ENCODE data around the gene ZNF200. TPM values are rescaled to one million over a fixed set of nuclear protein-coding genes. Genes with fewer than 3 reads are reported as not detected.
"Not testable (repeated sequence)": the region's sequence is repeated elsewhere in the genome, so short reads cannot be mapped to it uniquely, and the experiment has no call there.

ZNF200 gene
- polyA plus RNA-seq, 1 donor, result 10.8 TPM

DNA sequence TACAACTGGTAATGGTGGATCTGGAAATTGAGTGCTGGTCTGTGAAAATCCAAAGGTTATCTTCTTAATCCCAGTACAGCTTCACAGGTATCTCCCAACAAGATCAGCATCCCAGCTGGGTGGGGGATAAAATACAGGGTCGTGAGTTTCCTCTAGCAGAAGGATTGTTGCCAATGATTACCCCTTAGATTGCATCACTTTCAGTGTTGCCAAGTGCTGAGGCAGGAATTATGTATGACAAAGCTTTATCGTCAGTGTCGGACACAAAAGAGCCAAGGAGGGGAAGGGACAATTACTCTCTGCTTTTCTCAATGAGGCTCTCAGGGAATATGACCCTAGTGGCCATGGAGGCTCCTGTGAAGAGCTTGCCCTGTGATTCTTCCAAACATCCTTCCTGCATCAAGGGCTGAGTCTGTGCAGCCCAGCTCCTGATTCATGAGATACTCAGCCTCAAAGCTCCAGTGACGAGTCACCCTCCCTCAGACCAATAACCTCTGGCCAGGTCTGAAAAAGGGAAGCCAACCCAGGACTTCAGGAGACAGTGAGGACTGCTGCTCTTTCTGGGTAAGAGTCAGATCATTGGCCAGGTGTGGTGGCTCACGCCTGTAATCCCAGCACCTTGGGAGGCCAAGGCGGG is 31.9 kb downstream of the ZNF200 start:
- peaks cover 11% of the 10 kb centered on the region for H3K27me3 ChIP-seq (ENCODE audit: control insufficient read depth, insufficient read depth, low read length)
- no peak overlapping the region for H3K4me3 ChIP-seq (ENCODE audit: low read length)
- no peaks in the 10 kb centered on the region for H3K4me1 ChIP-seq (ENCODE audit: control insufficient read depth, insufficient read depth, low read length)
- H3K9me3 ChIP-seq (ENCODE audit: control insufficient read depth, low read depth, low read length), result peaks cover 4% of the 10 kb centered on the region
- no peak for DNase-seq
- H3K27ac ChIP-seq (ENCODE audit: low read length), result no peak overlapping the region
- WGBS (ENCODE audit: insufficient coverage, low lambda C conversion rate), result no CpG with 5 or more reads among the region's 6 CpGs
- H3K36me3 ChIP-seq (ENCODE audit: control insufficient read depth, insufficient read depth, low read length), result no peaks in the 10 kb centered on the region

- 86% methylated on average over 3 of the region's 13 CpGs for WGBS (ENCODE audit: insufficient coverage, low lambda C conversion rate)
- Histone ChIP-seq H3K9me3 (ENCODE audit: control insufficient read depth, low read depth, low read length) (peaks cover under 1% of the 10 kb centered on the region), H3K4me1 (ENCODE audit: control insufficient read depth, insufficient read depth, low read length) (no peaks in the 10 kb centered on the region), H3K27ac (ENCODE audit: low read length) (no peak overlapping the region), H3K36me3 (ENCODE audit: control insufficient read depth, insufficient read depth, low read length) (no peaks in the 10 kb centered on the region), H3K27me3 (ENCODE audit: control insufficient read depth, insufficient read depth, low read length) (peaks cover 39% of the 10 kb centered on the region), H3K4me3 (ENCODE audit: low read length) (no peak overlapping the region)
- DNase-seq, result no peak
Measured at GRCh38 chr16:3198334-3199072, 36.5 kb downstream of the ZNF200 start.

GRCh38 chr16:3197694-3198333 is 37.1 kb downstream of the ZNF200 start:
- H3K4me1 ChIP-seq (ENCODE audit: control insufficient read depth, insufficient read depth, low read length); H3K36me3 ChIP-seq (ENCODE audit: control insufficient read depth, insufficient read depth, low read length); H3K27ac ChIP-seq (ENCODE audit: low read length); DNase-seq; H3K4me3 ChIP-seq (ENCODE audit: low read length); H3K9me3 ChIP-seq (ENCODE audit: control insufficient read depth, low read depth, low read length): not testable (repeated sequence)
- peaks cover 46% of the 10 kb centered on the region for H3K27me3 ChIP-seq (ENCODE audit: control insufficient read depth, insufficient read depth, low read length)
- WGBS (ENCODE audit: insufficient coverage, low lambda C conversion rate), result 60% methylated on average over 1 of the region's 3 CpGs

DNA sequence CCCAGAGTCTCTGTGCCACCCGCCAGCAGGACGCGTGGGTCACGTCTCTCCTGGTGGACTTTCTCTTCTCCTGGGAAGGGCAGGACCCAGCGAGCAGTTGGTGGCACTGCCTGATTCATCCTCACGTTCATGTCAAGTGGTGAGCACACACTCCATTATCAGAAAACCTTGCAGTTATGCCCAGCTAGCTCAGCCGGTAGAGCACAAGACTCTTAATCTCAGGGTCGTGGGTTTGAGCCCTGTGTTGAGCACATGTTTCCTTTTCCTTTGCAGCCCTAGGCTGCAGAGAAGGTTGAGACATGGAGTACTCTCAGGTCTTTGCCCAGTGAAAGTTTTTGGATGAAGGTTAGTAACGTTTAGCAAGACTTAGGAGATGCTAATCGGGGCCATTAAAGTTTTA is 39.0 kb downstream of the ZNF200 start:
- Histone ChIP-seq H3K27ac (ENCODE audit: low read length) (no peak overlapping the region), H3K9me3 (ENCODE audit: control insufficient read depth, low read depth, low read length) (peaks cover 18% of the 10 kb centered on the region), H3K4me3 (ENCODE audit: low read length) (no peak overlapping the region), H3K27me3 (ENCODE audit: control insufficient read depth, insufficient read depth, low read length) (peaks cover 65% of the 10 kb centered on the region), H3K36me3 (ENCODE audit: control insufficient read depth, insufficient read depth, low read length) (no peaks in the 10 kb centered on the region), H3K4me1 (ENCODE audit: control insufficient read depth, insufficient read depth, low read length) (no peaks in the 10 kb centered on the region)
- WGBS (ENCODE audit: insufficient coverage, low lambda C conversion rate), result no CpG with 5 or more reads among the region's 10 CpGs
- no peak for DNase-seq

- WGBS (ENCODE audit: insufficient coverage, low lambda C conversion rate), result no CpG with 5 or more reads among the region's 20 CpGs
- peaks cover 72% of the 10 kb centered on the region for H3K27me3 ChIP-seq (ENCODE audit: control insufficient read depth, insufficient read depth, low read length)
Measured at GRCh38 chr16:3194792-3195191, 40.2 kb downstream of the ZNF200 start.

DNA sequence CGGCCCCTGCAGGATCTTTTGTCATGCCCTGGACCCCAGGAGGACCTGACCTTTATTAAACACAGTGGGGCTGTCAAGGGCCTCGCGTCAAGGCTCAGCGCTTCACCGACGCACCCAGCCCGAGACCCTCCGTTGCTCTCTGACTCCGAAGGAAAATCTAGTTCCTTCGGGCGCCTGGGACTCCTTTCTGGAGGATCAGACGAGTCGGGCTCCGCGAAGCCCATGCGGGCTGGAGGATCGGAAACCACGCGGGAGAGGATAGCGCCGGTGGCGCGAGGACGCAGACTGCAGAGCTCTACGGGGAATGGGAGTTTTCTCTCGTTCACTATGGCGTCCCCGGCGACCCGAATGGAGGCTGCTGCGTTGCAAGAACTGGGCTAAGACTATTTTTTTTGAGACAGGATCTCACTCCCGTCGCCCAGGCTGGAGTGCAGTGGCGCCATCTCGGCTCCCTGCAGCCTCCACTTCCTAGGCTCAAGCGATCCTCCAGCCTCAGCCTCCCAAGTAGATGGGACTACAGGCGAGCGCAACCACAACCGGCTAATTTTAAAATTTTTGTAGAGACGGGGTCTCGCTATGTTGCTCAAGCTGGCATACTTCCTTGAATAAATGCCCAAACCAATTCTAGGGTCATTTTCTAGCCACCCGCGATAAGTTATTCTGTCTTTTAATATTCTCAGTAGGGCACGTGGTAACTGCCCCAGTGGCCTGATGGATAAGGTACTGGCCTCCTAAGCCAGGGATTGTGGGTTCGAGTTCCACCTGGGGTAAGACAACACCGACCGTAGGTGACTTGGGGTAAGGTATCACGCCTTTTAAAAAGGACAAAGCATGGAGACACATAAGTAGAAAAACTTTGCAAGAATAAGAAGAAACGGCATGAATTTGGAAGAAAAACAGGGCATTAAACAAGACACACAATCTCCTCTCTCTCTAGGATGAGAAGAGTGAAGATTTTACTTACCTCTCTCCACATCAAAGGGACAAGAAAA is 41.4 kb downstream of the ZNF200 start:
- H3K4me3 ChIP-seq (ENCODE audit: low read length), result no peak overlapping the region
- no peak for DNase-seq
- no peaks in the 10 kb centered on the region for H3K36me3 ChIP-seq (ENCODE audit: control insufficient read depth, insufficient read depth, low read length)
- peaks cover 9% of the 10 kb centered on the region for H3K4me1 ChIP-seq (ENCODE audit: control insufficient read depth, insufficient read depth, low read length)
- H3K9me3 ChIP-seq (ENCODE audit: control insufficient read depth, low read depth, low read length), result peaks cover 22% of the 10 kb centered on the region
- H3K27ac ChIP-seq (ENCODE audit: low read length), result no peak overlapping the region
- peaks cover 80% of the 10 kb centered on the region for H3K27me3 ChIP-seq (ENCODE audit: control insufficient read depth, insufficient read depth, low read length)
- no CpG with 5 or more reads among the region's 49 CpGs for WGBS (ENCODE audit: insufficient coverage, low lambda C conversion rate)

More at GRCh38 chr16:3194792-3195191, 40.2 kb downstream of the ZNF200 start:
- no peaks in the 10 kb centered on the region for H3K4me1 ChIP-seq (ENCODE audit: control insufficient read depth, insufficient read depth, low read length)
- H3K36me3 ChIP-seq (ENCODE audit: control insufficient read depth, insufficient read depth, low read length), result no peaks in the 10 kb centered on the region
- no peak overlapping the region for H3K27ac ChIP-seq (ENCODE audit: low read length)
- DNase-seq, result no peak
- peaks cover 18% of the 10 kb centered on the region for H3K9me3 ChIP-seq (ENCODE audit: control insufficient read depth, low read depth, low read length)
- no peak overlapping the region for H3K4me3 ChIP-seq (ENCODE audit: low read length)

GRCh38 chr16:3192476-3193019 is 42.4 kb downstream of the ZNF200 start:
- no peak overlapping the region for H3K4me3 ChIP-seq (ENCODE audit: low read length)
- peaks cover 14% of the 10 kb centered on the region for H3K4me1 ChIP-seq (ENCODE audit: control insufficient read depth, insufficient read depth, low read length)
- H3K27ac ChIP-seq (ENCODE audit: low read length), result no peak overlapping the region
- no peaks in the 10 kb centered on the region for H3K36me3 ChIP-seq (ENCODE audit: control insufficient read depth, insufficient read depth, low read length)
- DNase-seq, result no peak
- no CpG with 5 or more reads among the region's 36 CpGs for WGBS (ENCODE audit: insufficient coverage, low lambda C conversion rate)
- peaks cover 88% of the 10 kb centered on the region for H3K27me3 ChIP-seq (ENCODE audit: control insufficient read depth, insufficient read depth, low read length)
- H3K9me3 ChIP-seq (ENCODE audit: control insufficient read depth, low read depth, low read length), result peaks cover 25% of the 10 kb centered on the region

- peak in 1 of 2 donors; percentile 21 for DNase-seq
- H3K4me3 ChIP-seq (ENCODE audit: low read length), result no peak overlapping the region
- H3K4me1 ChIP-seq (ENCODE audit: control insufficient read depth, insufficient read depth, low read length), result peaks cover 14% of the 10 kb centered on the region
- H3K36me3 ChIP-seq (ENCODE audit: control insufficient read depth, insufficient read depth, low read length), result no peaks in the 10 kb centered on the region
- H3K27me3 ChIP-seq (ENCODE audit: control insufficient read depth, insufficient read depth, low read length), result peaks cover 97% of the 10 kb centered on the region
- no peak overlapping the region for H3K27ac ChIP-seq (ENCODE audit: low read length)
- no CpG with 5 or more reads among the region's 16 CpGs for WGBS (ENCODE audit: insufficient coverage, low lambda C conversion rate)
- peaks cover 25% of the 10 kb centered on the region for H3K9me3 ChIP-seq (ENCODE audit: control insufficient read depth, low read depth, low read length)
Measured at GRCh38 chr16:3190949-3191353, 44.0 kb downstream of the ZNF200 start.

DNA sequence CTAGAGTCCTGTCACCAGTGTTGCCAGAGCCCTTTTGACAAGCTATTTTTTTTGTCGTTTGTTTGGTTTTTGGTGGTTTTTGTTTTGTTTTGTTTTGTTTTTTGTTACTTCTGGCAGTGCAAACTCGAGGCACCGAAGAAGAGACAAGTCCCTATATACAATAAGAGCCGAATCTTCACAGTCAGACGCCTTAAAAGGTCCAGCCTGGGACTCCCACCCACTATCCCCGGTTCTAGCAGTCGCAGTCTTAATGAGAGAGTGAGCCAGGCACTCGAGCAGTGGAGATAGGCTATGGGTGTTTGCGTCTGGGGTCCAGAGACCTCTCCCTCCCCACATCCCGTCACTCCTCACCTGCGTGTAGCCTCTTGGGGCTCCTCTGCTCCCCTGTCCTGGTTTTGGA is 45.1 kb downstream of the ZNF200 start:
- H3K4me1 ChIP-seq (ENCODE audit: control insufficient read depth, insufficient read depth, low read length), result peaks cover 14% of the 10 kb centered on the region
- no peak for DNase-seq
- H3K27ac ChIP-seq (ENCODE audit: low read length), result no peak overlapping the region
- H3K27me3 ChIP-seq (ENCODE audit: control insufficient read depth, insufficient read depth, low read length), result peaks cover 99% of the 10 kb centered on the region
- WGBS (ENCODE audit: insufficient coverage, low lambda C conversion rate), result 0% methylated on average over 1 of the region's 11 CpGs
- no peak overlapping the region for H3K4me3 ChIP-seq (ENCODE audit: low read length)
- no peaks in the 10 kb centered on the region for H3K36me3 ChIP-seq (ENCODE audit: control insufficient read depth, insufficient read depth, low read length)
- peaks cover 25% of the 10 kb centered on the region for H3K9me3 ChIP-seq (ENCODE audit: control insufficient read depth, low read depth, low read length)

All from large intestine (tissue), 3 donors.